Type B pancreatic cell (in vitro differentiated cells): Measurements from ENCODE around the gene LRP1B. TPM values are rescaled to one million over a fixed set of nuclear protein-coding genes. Genes with fewer than 3 reads are reported as not detected.

Experiments used
- DNase-seq: peaks from one replicate; pipeline ENCODE4 v3.0.0; 2021; ENCODE audit warnings: mixed read lengths; ENCODE audit not compliant: unreplicated experiment; ENCODE audit errors: extremely low spot score
- H3K27ac Mint-ChIP-seq: 2 replicates; pipeline ENCODE4 v1.8.0; 2021; ENCODE audit warnings: mild to moderate bottlenecking, mixed read lengths
- H3K27me3 Mint-ChIP-seq: 2 replicates; pipeline ENCODE4 v1.8.0; 2021; ENCODE audit warnings: mixed read lengths
- H3K36me3 Mint-ChIP-seq: 2 replicates; pipeline ENCODE4 v1.8.0; 2021; ENCODE audit warnings: mixed read lengths
- H3K4me1 Mint-ChIP-seq: one replicate; pipeline ENCODE4 v1.8.0; 2021; ENCODE audit warnings: mixed read lengths; ENCODE audit not compliant: unreplicated experiment
- H3K4me3 Mint-ChIP-seq: 2 replicates; pipeline ENCODE4 v1.8.0; 2021; ENCODE audit warnings: mild to moderate bottlenecking, mixed read lengths
- H3K9me3 Mint-ChIP-seq: 2 replicates; pipeline ENCODE4 v1.8.0; 2021; ENCODE audit warnings: mixed read lengths
- CTCF ChIP-seq: fragments of 200-600 bp; sonication (generic); conservative IDR thresholded peaks from 2 replicates; pipeline ENCODE4 v1.5.0; 2021; ENCODE audit warnings: antibody characterized with exemption, mild to moderate bottlenecking
- total RNA-seq: library from RNA; stranded (reverse); gene quantifications from 2 replicates; pipeline ENCODE4 v1.2.1, GENCODE V29; 2021; ENCODE audit warnings: low replicate concordance

The LRP1B gene
- total RNA-seq, 1 donor from 2014 or later = 16.0 TPM

- no peak overlapping the region for H3K4me3 Mint-ChIP-seq
- no peak for TF ChIP-seq CTCF
- peaks cover 3% of the 10 kb centered on the region for H3K4me1 Mint-ChIP-seq
- H3K27me3 Mint-ChIP-seq = no peaks in the 10 kb centered on the region
- H3K36me3 Mint-ChIP-seq = no peaks in the 10 kb centered on the region
- no peak for DNase-seq
- no peaks in the 10 kb centered on the region for H3K9me3 Mint-ChIP-seq
- H3K27ac Mint-ChIP-seq = no peak overlapping the region
These were observed 1109.7 kb downstream of the LRP1B start for GRCh38 chr2:141021109-141021508.

GRCh38 chr2:141020346-141020745, 1110.5 kb downstream of the LRP1B start:
- H3K27me3 Mint-ChIP-seq = no peaks in the 10 kb centered on the region
- H3K36me3 Mint-ChIP-seq = no peaks in the 10 kb centered on the region
- DNase-seq = no peak
- no peaks in the 10 kb centered on the region for H3K9me3 Mint-ChIP-seq
- no peak overlapping the region for H3K27ac Mint-ChIP-seq
- no peak overlapping the region for H3K4me3 Mint-ChIP-seq
- peaks cover 9% of the 10 kb centered on the region for H3K4me1 Mint-ChIP-seq
- TF ChIP-seq CTCF = no peak

GRCh38 chr2:141015341-141016047, 1115.3 kb downstream of the LRP1B start:
- TF ChIP-seq CTCF = no peak
- no peak for DNase-seq
- no peaks in the 10 kb centered on the region for H3K27me3 Mint-ChIP-seq
- H3K4me3 Mint-ChIP-seq = no peak overlapping the region
- no peak overlapping the region for H3K27ac Mint-ChIP-seq
- no peaks in the 10 kb centered on the region for H3K36me3 Mint-ChIP-seq
- no peaks in the 10 kb centered on the region for H3K9me3 Mint-ChIP-seq
- peaks cover 9% of the 10 kb centered on the region for H3K4me1 Mint-ChIP-seq

- no peak for TF ChIP-seq CTCF
- Mint-ChIP-seq H3K4me3 (no peak overlapping the region), H3K9me3 (peaks cover 4% of the 10 kb centered on the region), H3K27me3 (no peaks in the 10 kb centered on the region), H3K36me3 (no peaks in the 10 kb centered on the region), H3K27ac (no peak overlapping the region), H3K4me1 (no peaks in the 10 kb centered on the region)
- DNase-seq = no peak
These were observed 1126.7 kb downstream of the LRP1B start for GRCh38 chr2:141003967-141004657.

- H3K4me1 Mint-ChIP-seq = no peaks in the 10 kb centered on the region
- no peak for DNase-seq
- no peaks in the 10 kb centered on the region for H3K27me3 Mint-ChIP-seq
- no peak overlapping the region for H3K4me3 Mint-ChIP-seq
- TF ChIP-seq CTCF = no peak
- no peaks in the 10 kb centered on the region for H3K36me3 Mint-ChIP-seq
- H3K9me3 Mint-ChIP-seq = peaks cover 4% of the 10 kb centered on the region
- H3K27ac Mint-ChIP-seq = no peak overlapping the region
These were observed 1129.1 kb downstream of the LRP1B start for GRCh38 chr2:141001750-141002149.
